Effector CD4-positive, alpha-beta T cell (primary cell): ENCODE data around the gene WSB1.

ENCODE experiments used
- DNase-seq: peaks from one replicate; pipeline ENCODE4 v3.0.0-alpha.2; 2020

WSB1 gene

DNA sequence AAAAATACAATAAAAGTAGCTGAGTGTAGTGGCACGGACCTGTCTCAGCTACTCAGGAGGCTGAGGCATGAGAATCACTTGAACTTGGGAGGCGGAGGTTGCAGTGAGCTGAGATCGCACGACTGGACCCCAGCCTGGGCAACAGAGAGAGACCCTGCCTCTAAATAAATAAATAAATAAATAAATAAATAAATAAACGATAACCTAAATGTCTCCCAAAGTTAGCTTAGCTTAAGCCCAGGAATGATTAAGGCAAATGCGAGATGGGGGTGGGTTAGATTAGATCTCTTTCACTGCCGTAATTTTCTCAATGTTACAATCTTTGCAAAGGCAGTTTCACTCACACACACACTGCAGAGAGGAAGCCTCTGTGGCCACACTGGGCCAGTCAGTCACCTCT is 46.7 kb downstream of the WSB1 start:
- DNase-seq, result no peak

DNA sequence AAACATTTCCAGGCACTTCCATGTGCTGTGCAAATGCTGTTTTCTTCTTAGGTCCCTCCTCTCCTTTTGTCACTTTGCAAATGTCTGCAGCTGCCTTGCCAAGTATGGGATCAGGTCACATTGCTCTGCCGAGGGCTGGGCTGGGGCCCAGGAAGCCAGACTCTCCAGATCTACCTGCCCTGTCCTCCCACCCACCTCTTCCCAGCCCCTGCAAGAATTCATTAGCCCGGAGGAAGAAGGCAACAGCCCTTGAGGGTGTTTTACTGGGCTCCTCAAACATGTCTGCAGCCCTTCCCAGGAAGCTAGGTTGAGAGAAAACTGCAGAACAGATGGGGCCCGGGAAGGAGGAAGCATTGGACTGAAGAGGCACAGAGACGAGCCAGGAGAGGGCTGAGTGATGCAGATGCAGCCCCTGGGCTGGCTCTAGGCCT is 47.1 kb downstream of the WSB1 start:
- DNase-seq, result no peak

DNA sequence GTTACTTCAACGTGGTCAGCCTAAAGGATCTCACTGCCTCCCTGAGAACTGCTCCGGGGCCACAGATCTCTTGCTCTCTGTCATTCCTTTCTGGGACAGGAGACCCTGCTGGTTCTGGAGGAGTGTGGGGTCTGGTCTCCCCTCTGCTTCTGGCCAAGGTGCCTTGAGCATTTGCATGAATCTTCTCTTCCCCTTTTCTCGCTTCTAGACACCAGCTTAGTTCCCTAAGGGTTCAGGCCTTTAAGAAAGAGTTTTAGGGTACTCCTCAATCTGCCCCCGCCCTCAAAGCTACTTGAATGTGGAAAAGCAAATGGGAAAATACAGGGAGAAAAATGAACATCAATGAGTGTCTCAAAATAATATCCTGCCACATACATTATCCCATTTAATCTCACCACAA is 48.1 kb downstream of the WSB1 start:
- no peak for DNase-seq

DNA sequence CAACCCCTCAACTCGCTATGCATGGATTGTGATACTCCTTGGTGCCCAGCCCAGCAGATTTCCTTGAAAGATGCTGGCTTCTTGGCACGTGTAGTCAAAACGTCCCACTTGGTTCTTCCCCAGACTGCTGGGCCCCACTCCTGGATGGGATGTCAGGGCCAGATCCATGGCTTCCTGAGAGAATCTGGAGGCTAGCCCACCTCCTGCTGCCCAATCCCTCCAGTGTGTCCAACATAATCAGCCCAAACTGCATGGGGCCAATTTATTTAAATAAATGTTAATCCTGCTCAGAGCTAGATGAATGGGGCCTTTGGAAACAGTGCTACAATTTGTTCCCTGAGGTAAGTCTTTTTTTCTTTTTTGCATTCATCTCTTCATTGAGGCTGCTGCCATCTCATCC is 49.4 kb downstream of the WSB1 start:
- no peak for DNase-seq

DNA sequence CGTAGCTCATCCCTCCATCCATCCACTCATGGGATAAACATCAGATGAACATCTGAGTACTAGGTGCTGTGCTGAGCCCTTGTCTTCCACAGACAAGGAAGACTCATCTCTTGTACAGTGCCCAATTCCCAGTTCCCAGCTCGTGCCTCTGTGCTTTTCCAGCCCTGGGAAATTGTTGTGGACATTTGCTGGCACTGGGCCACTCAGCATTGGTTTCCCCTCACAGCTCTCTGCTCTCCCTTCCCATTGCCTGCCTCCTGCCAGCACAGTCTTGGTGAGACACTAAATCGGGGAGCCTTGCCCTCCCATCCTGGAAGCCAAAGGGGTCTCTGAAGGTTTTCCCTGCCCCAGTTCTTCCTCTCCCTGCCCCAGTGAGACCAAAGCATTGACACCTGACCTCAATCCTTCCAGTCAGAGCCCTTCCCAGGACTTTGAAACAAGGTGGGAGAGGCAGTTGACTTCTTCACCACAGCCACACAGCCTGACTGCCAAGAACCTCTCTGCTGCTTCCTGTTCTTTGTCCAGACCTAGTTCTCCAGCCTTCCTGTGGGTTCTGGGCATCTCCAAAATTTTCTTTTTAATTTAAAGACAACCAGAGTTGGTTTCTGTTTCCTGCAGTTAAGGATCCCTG is 50.2 kb downstream of the WSB1 start:
- no peak for DNase-seq

DNA sequence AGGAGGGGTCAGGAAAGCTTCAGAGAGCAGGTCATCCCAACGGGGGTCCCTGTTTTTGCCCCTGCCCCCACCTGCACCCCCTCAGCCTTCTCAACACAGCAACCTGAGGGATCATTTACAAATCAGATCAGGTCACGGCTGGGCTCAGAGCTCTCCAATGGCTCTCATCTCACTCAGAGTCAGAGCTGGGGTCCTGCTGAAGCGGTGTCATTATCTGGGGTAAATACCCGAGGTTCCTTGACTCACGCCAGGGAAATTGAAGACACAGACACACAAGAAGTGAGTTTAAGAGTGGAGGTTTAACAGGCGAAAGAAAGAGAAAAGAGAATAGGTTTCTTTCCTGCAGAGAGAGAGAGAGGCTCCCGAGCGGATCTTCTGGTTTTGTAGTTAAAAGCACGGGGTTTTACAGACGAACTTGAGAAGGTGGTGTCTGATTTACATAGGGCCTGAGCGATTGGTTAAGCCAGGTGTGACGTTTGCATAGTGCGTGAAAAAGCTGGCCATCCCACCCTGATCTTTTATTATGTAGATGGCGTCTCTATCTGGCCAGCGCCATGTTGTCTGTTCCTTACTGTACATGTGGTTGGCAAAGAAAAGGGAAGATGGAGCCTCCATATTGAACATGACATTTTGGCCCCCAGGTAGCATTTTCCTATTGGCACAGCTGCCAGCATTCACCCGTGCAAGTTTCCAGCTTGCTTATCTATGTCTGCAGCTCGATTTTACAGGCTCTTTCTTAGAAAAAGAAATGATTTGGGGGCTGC is 51.4 kb downstream of the WSB1 start:
- DNase-seq, result no peak

DNA sequence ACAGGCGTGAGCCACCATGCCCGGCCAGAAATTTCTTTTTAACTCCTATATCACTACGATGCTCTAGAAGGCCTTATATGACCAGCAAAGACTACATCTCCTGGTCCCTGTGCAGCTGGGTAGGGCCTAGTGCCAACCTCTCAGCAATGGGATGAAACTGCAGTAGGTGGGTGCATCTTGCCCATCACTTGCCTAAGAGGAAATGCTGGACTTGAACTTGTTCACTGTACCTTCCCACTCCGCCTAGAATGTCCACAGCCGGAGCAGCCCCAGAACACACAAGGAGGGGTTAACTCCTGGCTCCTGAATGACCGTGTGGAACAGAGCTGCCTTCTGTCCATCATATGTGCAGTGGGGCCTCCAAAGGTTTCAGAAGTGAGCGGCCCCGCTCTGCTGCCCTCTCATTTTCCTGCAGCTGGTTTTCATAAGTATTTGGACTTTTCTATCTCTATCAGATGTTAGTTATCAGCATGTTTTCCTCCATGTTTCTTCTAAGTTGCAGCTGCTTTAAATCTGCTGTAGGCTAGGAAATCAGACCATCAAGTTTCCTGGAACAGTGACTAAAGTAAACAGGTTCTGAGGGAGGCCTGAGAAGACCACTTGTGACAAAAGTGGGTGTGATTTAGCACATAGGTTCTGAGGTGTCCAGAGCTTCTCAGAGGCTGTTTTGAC is 52.5 kb downstream of the WSB1 start:
- no peak for DNase-seq

DNA sequence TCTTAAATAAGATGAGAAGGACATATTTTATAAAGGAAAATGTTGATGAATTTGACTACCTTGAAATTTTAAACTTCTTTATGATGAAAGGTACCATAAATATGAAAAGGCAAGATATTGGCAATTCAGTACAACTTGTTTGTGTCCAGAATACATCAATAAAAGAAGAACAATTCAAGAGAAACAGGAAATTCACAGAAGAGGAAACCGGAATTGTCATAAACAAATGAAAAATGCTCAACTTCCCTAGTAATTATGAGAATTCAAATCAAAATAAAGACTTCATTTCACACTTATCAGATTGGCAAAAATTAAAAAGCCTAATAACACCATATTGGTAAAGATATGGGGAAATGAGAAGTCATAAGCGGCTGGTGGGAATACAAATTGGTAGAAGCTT is 54.3 kb downstream of the WSB1 start:
- DNase-seq, result no peak

DNA sequence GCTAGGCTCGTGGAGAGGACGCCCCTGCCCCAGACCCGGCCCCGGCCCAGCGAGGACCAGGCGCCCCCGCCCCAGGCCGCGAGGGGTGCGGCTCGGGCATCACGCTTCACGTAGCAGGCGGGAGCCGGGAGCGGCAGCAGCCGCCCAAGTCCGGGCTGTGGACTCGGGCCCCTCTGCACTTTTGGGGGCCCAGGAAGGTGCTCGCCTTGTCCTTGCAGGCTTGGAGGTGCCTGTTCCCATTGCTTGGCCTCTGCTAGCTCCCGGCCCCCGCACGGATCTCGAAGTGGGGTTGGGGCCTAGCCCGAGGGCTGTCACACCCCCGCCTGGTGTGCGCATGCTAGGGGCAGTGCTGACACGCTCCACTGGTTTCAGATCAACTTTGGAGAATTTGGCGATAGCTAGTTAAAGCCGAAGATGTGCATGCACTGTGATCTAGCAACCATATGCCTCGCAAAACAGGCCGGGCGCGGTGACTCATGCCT is 55.7 kb downstream of the WSB1 start:
- DNase-seq, result no peak

DNA sequence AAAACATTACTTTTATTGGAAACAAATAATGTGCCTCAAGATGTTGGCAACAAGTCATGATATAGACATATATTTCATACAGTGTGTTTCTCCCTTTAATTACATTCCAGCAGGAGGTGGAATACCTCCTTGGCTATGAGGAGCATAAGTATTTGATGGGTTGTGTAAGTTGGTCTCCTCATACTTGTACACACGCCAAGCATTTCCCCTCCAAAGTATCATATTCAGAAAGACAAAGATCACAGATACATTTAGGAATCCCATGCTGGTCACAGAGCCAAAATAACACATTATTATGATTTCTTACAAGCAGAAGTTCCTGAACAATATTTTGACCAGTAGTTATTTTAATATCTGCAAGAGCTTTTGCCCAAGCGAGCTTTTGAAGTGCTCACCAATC is 57.8 kb downstream of the WSB1 start:
- no peak for DNase-seq

DNA sequence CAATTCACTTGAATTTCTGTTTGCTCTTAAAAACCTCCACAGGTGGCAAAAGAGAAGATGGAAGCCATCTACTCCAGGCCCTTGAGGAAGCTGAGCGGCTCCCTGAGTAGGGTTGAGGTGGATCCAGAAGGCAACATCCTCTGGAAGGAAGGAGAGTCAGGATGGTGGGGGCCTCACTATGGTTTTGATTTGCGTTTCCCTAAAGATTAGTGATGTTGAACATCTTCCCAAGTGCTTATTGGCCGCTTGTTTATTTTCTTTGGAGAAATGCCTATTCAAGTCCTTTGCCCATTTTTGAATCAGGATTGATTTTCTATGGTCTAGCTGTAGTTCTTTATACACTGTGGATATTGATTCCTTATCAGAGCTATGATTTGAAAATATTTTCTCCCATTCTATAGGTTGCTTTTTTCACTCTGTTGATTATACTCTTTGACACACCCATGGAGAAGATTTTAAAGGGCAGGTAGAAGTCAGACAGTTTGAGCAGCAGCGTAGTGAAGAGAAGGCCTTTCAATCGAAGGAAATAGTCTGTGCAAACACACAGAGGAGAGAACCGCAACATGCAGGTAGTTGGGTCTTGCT is 58.6 kb downstream of the WSB1 start:
- DNase-seq, result no peak

DNA sequence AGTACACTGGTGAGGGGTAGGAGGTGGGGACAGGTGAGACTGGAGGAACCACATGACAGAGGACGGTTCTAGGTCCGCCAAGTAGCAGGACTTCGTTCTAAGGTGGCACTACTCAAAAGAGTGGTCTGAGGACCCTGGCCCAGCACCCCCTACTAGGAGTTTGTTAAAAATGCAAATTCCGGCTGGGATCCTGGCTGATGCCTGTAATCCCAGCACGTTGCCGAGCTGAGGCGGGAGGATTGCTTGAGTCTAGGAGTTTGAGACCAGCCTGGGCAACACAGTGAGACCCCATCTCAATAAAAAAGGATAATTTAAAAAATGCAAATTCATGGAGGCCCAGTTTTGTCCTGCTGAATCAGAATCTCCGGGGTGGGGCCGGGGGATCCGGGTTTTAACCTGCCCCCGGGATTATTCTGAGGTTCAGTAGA is 59.1 kb downstream of the WSB1 start:
- no peak for DNase-seq

DNA sequence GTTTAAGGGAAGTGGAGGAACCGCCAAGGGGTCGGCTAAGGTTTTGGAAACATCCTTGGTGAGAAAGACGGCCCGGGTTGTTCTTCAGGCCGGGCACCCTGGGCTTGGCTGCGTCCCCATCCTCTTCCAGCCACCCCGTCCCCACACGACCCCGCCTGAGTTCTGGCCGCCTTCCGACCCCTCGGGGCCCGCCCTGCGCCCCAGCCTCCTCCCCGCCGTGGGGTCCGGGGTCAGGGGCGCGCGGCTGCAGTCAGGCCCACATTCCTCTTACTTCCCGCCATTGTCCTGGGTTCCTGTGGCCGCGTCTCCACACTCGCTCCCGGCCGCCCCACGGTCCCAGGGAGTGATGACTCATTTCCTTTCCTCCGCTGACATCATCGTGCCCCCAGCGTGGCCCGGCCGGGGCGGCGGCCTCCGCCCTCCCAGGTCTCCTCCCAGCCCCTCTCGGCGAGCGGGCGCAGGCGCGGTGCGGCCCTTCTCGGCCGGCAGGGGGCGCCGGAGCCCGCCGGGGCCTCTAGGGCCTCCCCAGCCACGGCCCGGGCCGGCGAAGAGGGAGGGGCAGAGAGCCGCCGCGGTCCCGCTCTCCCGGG is 59.6 kb downstream of the WSB1 start:
- peak; percentile 77 for DNase-seq

DNA sequence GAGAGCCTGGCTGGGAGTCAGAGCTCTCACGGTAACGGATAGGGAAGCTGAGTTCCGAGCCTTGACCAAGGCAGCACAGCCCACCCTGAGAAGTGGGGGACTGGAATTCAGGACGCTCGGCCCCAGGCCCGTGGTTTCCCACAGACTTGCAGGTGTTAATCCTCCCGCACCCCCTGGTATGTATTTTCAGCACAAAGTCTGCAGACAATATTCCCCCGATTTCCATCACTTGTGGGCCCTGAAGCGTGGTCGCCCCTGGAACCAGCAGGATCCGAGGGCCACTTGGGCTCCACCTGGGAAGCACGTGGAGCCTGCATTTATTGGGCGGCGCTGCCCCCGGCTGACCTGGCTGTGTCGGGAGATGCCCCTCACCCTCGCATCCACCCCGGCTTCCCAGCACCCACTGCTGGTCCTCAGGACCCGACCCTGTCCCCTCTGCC is 60.2 kb downstream of the WSB1 start:
- DNase-seq, result no peak

DNA sequence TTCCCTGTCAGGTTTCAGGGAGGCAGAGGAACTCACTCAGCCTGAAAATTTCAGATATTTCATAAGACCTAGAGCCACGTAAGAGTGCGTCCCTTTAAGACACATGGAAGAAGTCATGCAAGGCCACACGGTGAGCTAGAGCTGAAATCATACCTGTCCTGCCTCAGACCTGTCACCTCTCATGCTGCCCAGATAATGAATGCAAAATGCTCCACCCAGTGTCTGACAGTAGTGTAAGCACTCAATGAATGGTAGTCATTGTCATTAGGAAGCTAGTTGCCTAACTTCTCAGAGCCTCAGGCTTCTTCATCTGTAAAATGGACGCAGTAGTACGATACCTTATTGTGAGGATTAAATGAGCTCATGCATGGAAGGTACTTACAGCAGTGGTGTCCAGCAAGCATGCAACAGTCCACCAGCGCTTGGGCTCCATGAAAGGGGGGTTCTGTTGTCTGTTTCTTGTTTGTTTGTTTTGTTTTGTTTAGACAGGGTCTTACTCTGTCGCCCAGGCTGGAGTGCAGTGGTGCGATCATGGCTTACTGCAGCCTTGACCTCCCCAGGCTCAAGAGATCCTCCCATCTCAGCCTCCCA is 60.7 kb downstream of the WSB1 start:
- no peak for DNase-seq

DNA sequence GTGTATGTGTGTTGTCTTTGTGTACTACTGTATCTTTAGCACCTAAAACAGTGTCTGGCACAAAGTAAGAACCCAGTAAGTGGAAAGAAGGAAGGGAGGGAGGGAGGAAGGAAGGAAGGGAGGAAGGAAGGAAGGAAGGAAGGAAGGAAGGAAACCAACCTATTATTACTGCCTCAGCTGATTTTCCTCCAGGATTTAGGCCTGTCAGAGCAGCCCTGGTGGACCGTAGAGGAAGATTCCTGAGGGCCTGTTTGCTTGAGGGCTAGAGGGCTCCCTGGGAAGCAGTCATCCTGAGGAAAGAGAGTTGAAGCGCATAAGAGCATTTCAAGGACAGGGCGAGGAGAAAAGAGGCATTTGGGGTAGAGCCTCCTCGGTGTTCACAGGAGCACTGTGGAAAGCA is 61.5 kb downstream of the WSB1 start:
- DNase-seq, result no peak

DNA sequence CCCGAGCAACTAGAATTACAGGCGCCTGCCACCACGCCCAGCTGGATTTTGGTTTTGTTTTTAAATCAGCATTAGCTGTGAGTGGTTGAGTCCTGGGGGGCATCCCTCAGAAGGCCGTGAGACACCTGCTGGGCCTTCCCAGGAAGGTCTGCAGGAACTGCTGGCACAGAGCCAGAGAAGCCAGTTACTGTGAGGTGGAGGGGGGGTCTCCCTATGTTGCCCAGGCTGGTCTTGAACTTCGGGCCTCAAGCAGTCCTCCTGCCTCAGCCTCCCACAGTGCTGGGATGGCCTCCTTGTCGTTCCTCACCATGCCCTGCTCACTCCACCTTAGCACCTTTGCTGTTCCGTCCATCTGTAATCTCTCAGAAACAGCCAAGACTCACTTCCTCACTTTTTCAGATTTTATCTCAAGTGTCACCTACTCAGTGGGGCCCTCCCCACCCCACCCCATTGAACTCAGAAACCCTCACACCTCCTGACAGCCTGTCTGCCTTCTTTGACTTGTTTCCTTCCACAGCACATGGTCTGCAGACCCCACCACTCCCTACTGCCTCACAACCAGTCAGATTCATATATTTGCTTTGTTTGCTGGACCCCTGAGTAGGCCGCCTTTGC is 62.3 kb downstream of the WSB1 start:
- no peak for DNase-seq

DNA sequence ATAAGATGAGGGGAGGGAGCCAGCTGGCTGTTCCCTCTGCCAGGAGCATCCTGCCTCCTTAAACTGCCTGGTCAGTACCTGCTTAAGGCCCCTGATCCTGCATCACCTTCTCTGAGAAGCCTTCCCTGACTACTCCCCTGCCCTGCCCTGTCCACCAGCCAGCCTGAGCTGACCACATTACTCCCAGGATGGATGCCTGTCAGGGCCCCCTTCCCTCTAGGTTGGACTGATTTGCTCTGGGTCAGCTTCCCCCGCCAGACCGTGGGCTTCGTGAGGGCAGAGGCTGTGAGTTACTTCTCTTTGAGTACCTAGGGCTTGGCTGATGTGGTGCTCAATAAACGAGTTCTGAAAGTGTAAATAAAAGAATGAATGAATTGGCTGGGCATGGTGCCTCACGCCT is 63.3 kb downstream of the WSB1 start:
- no peak for DNase-seq

DNA sequence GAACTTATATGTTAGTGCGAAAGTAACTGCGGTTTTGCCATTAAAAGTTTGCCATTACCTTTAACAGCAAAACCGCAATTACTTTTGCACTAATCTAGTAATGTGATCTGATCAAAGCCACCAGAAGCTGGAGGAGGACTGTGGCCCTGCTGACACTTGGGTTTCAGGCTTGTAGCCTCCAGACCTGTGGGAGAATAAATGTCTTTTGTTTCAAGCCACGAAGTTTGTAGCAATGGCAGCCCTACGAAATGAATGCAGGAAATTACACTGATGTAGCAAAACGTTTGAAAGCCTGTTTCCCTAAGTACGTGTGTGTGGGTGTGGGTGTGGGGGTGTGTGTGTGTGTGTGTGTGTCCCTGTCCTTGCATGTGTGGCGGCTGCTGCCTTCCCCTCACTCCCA is 66.6 kb downstream of the WSB1 start:
- no peak for DNase-seq

DNA sequence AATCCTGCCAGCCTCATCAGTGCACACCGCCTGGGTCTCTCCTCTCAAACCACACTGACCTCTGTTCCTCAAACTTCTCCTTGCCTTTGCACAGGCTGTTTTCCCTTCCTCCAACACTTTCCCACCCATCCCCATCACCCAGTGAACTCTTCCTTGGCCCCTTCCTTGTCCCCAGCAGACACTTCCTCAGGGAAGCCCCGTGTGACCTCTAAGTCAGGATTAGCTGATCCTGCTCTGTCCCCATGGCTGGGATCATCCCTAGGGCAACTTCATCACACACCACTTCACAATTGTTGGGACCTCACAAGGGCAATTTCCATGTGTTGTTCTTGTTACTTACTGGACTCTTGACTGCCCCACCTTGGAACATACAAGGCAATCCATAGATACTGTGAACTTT is 67.8 kb downstream of the WSB1 start:
- DNase-seq, result no peak

DNA sequence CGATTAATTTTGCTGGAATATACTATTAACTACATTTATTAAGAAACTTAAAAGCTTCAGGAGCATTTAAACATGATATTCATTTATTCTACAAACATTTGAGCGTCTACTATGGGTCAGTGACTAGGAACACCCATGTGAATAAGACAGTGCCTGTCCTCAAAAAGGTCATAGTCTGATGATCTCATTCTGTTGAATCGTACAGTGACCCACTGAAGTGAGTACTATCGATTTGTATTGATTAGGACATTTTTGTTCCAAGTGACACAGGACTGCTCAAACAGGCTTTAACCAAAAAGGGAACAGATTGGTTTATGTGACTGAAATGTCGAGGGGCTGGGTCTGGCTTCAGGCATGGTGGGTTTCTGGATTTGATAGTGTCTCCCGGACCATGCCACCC is 68.6 kb downstream of the WSB1 start:
- no peak for DNase-seq

DNA sequence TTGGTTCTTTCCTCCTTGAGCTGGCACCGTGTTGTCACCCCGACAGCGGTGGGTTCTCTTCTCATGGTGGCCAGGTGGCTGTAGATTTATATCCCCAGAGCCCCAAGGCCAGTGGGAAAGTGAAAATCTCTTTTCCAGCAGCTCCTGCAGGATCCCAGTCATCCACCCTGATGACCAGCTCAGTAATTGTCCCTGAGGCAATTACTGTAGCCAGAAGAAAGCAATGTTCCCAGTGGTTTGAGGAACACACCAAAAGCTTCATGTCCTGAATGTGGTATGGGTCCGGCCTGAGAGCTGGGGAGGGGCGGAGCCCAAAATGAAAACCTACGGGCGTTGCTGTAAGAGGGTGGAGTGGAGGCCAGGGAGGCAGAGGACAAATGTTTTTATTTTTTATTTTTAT is 69.0 kb downstream of the WSB1 start:
- DNase-seq, result no peak
